ENCODE results near the gene OTOG.

DNA sequence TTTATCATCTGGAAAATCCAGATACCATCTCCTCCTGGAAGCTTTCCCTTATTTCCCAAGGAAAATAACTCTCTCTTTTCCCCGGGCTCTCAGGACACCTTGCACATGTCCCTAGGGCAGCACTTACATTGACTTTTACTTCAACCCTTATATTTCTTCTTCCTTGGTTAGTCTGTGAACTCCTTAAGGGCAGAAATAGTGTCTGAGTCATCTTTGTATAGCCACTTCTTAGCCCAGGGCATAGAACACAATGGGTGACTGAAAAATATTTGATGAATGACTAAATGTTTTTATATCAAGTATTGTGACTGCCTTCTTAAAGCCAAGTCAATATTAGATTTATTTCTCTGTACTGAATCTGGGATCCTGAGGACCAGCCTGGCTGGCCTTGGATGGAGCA lies 126.9 kb downstream of the OTOG start:
- TF ChIP-seq CTCF (conservative IDR thresholded peaks at IDR 0.05 in 1 of 2, IDR thresholded peaks at IDR 0.05 in 1 of 2; ENCODE audit: extremely low read depth in 1 of 2, insufficient read depth in 1 of 2, low read depth in 1 of 2, low read length in 2 of 2) (no peak), EZH2 (IDR thresholded peaks at IDR 0.05; ENCODE audit: borderline replicate concordance, low read length) (no peak)
